Cardiac muscle cell (in vitro differentiated cells and primary cell): ENCODE results near the gene ZMYND19. TPM values are rescaled to one million over a fixed set of nuclear protein-coding genes. Genes with fewer than 3 reads are reported as not detected.

Experiments used
- DNase-seq, 2 donors: peaks; one replicate each; pipeline versions ENCODE4 v3.0.0 to v3.0.0-alpha.2; 2010 to 2017; ENCODE audit warnings: low read depth in 1 of 2, low spot score in 1 of 2
- H3K27ac ChIP-seq: fragments of 200-600 bp; sonication (generic); 2 replicates; pipeline ENCODE4 v1.5.1; 2016
- H3K27me3 ChIP-seq: fragments of 200-600 bp; sonication (generic); 2 replicates; pipeline ENCODE4 v1.6.0; 2016; ENCODE audit warnings: control low read depth
- H3K36me3 ChIP-seq: fragments of 200-600 bp; sonication (generic); 2 replicates; pipeline ENCODE4 v1.5.1; 2016; ENCODE audit warnings: control low read depth
- H3K4me1 ChIP-seq: fragments of 200-600 bp; sonication (generic); 2 replicates; pipeline ENCODE4 v1.8.1; 2017; ENCODE audit warnings: low read depth, mild to moderate bottlenecking, mixed run types
- H3K4me3 ChIP-seq: fragments of 200-600 bp; sonication (generic); 2 replicates; pipeline ENCODE4 v1.5.1; 2016; ENCODE audit warnings: mild to moderate bottlenecking
- H3K9me3 ChIP-seq: fragments of 200-600 bp; sonication (generic); 2 replicates; pipeline ENCODE4 v1.5.1; 2017; ENCODE audit warnings: low read depth, mild to moderate bottlenecking, control low read depth
- polyA plus RNA-seq: library from polyadenylated mRNA; unstranded; fragments of >200 nt; fragmentation: Nextera tagmentation; extraction: Ambion mirVana; gene quantifications from 2 replicates; pipeline ENCODE4 v1.2.1, GENCODE V29; 2016
- total RNA-seq: library from RNA; depleted of rRNA; stranded (reverse); fragments of >200 nt; gene quantifications from 2 replicates; pipeline ENCODE4 v1.2.3, GENCODE V29; 2016
- TF ChIP-seq, protein P1 (sequence below): IDR thresholded peaks from 2 replicates; pipeline ENCODE4 v1.5.1; 2012; ENCODE audit warnings: low read depth, mild to moderate bottlenecking, low read length

The ZMYND19 gene
- total and polyA plus RNA-seq, 2 experiments from 2014 or later: 35.3 to 48.1 TPM

GRCh38 chr9:137564817-137565411 lies 25.4 kb downstream of the ZMYND19 start:
- TF ChIP-seq, protein P1, sequence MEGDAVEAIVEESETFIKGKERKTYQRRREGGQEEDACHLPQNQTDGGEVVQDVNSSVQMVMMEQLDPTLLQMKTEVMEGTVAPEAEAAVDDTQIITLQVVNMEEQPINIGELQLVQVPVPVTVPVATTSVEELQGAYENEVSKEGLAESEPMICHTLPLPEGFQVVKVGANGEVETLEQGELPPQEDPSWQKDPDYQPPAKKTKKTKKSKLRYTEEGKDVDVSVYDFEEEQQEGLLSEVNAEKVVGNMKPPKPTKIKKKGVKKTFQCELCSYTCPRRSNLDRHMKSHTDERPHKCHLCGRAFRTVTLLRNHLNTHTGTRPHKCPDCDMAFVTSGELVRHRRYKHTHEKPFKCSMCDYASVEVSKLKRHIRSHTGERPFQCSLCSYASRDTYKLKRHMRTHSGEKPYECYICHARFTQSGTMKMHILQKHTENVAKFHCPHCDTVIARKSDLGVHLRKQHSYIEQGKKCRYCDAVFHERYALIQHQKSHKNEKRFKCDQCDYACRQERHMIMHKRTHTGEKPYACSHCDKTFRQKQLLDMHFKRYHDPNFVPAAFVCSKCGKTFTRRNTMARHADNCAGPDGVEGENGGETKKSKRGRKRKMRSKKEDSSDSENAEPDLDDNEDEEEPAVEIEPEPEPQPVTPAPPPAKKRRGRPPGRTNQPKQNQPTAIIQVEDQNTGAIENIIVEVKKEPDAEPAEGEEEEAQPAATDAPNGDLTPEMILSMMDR: no peak
- Histone ChIP-seq H3K9me3 (no peaks in the 10 kb centered on the region), H3K36me3 (peaks cover 6% of the 10 kb centered on the region), H3K4me1 (no peaks in the 10 kb centered on the region), H3K27me3 (no peaks in the 10 kb centered on the region), H3K4me3 (no peak overlapping the region), H3K27ac (no peak overlapping the region)
- DNase-seq: no peak

GRCh38 chr9:137564134-137564533 lies 26.2 kb downstream of the ZMYND19 start:
- TF ChIP-seq, protein P1: no peak

DNA sequence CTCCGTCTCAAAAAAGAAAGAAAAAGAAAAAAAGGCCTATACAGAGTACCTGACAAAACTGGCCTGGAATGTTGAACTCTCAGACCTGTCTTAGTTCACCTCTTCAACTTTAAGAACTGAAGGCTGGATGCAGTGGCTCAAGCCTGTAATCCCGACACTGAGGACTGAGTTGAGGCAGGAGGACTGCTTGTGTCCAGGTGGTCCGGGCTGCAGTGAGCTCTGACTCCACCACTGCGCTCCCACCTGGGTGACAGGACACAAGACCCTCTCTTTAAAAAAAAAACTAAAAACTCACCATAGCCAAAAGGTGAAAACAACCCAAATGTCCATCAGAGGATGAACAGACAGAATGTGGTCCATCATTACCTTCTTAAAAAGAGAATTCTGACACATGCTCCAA lies 32.2 kb downstream of the ZMYND19 start:
- no peak for DNase-seq
- Histone ChIP-seq H3K36me3 (peaks cover 15% of the 10 kb centered on the region), H3K4me3 (no peak overlapping the region), H3K9me3 (no peaks in the 10 kb centered on the region), H3K4me1 (no peaks in the 10 kb centered on the region), H3K27ac (no peak overlapping the region), H3K27me3 (no peaks in the 10 kb centered on the region)
- TF ChIP-seq, protein P1: no peak

More at GRCh38 chr9:137564134-137564533, 26.2 kb downstream of the ZMYND19 start:
- no peak overlapping the region for H3K4me3 ChIP-seq
- H3K27ac ChIP-seq: no peak overlapping the region
- no peak for DNase-seq
- H3K9me3 ChIP-seq: no peaks in the 10 kb centered on the region
- H3K36me3 ChIP-seq: peaks cover 6% of the 10 kb centered on the region
- no peaks in the 10 kb centered on the region for H3K27me3 ChIP-seq
- H3K4me1 ChIP-seq: no peaks in the 10 kb centered on the region

- Histone ChIP-seq H3K9me3 (no peaks in the 10 kb centered on the region), H3K27ac (no peak overlapping the region), H3K36me3 (peaks cover 15% of the 10 kb centered on the region), H3K4me3 (no peak overlapping the region), H3K27me3 (no peaks in the 10 kb centered on the region), H3K4me1 (no peaks in the 10 kb centered on the region)
- peak in 1 of 2 donors; percentile 18 for DNase-seq
- TF ChIP-seq, protein P1: no peak
Observed at GRCh38 chr9:137556069-137556838, 34.1 kb downstream of the ZMYND19 start.

- no peaks in the 10 kb centered on the region for H3K27me3 ChIP-seq
- TF ChIP-seq, protein P1: no peak
- H3K27ac ChIP-seq: no peak overlapping the region
- no peaks in the 10 kb centered on the region for H3K9me3 ChIP-seq
- H3K4me1 ChIP-seq: peaks cover under 1% of the 10 kb centered on the region
- peaks cover 15% of the 10 kb centered on the region for H3K36me3 ChIP-seq
- H3K4me3 ChIP-seq: no peak overlapping the region
- no peak for DNase-seq
Observed at GRCh38 chr9:137555179-137555578, 35.1 kb downstream of the ZMYND19 start.
